GM12892 (cell line): ENCODE data around the gene CYREN. TPM values are rescaled to one million over a fixed set of nuclear protein-coding genes. Genes with fewer than 3 reads are reported as not detected.
A peak's percentile ranks its signal among the peaks of the same experiment; 100 is the strongest.
"Not testable (repeated sequence)": the region's sequence is repeated elsewhere in the genome, so short reads cannot be mapped to it uniquely, and the experiment has no call there.

Source experiments
- DNase-seq: peaks from one replicate; pipeline ENCODE4 v3.0.0; 2011; ENCODE audit not compliant: insufficient read length
- FAIRE-seq: peaks from 2 replicates; lab custom pipeline; 2011; peaks lifted over from hg19 to GRCh38; lab: Jason Lieb, UNC
- POLR2A ChIP-seq: IDR thresholded peaks from 2 replicates; pipeline ENCODE4 v1.6.1; 2011; ENCODE audit warnings: low read depth, low read length, control low read depth
- POLR2AphosphoS5 ChIP-seq: IDR thresholded peaks from 2 replicates; pipeline ENCODE4 v1.6.1; 2011; ENCODE audit warnings: low read depth, low read length, control low read depth
- TAF1 ChIP-seq: IDR thresholded peaks from 2 replicates; pipeline ENCODE4 v1.6.1; 2011; ENCODE audit warnings: low read depth, mild to moderate bottlenecking, control low read depth, low read length, borderline replicate concordance
- polyA plus RNA-seq: library from polyadenylated mRNA; unstranded; fragments of >200 nt; gene quantifications from one replicate; pipeline ENCODE4 v1.2.1, GENCODE V29; 2012; ENCODE audit warnings: missing spikeins, inconsistent platforms; ENCODE audit not compliant: missing spikeins

The CYREN gene, protein sequence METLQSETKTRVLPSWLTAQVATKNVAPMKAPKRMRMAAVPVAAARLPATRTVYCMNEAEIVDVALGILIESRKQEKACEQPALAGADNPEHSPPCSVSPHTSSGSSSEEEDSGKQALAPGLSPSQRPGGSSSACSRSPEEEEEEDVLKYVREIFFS
- 56.2 TPM for polyA plus RNA-seq

DNA sequence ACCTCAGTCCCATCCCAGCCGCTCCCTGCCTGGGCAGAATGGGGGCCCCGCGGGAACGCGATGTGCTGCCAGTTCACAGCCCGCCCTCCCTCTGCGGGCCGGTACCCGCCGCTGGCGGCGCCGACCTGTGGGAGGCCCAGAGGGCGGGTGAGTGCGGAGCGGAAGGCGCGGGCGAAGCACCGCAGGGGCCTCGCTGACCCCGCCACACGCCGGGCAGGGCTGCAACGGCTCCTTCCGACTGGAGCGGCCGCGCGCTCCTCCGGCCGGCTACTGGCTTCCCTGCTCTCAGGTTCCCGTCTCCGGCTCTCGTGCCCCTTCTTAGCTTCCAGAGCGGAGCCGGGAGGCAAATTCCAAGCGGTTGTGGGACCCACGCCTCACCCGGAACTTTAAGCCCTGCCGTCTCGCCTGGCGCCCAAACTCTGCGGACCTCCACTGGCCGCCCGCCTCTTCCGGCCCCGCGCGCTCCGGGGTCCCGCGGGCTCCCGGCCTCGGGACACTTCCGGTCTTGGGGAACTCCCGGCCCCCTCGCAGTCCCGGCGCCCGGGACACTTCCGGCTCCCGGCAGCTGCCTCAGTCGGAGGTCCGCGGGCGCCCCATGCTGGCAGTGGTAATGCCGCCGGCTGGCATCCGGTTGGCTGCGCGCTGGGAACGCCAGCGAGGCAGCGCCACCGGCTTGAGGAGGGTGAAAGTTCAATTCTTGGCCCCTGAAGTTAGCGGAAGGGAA, at the start of gene CYREN:
Gene CYREN (minus strand): TSS at position 434 of the 724 bp plus-strand sequence. CDS start 1,785 bp downstream, outside the sequence.
- peak; percentile 61 for FAIRE-seq

DNA sequence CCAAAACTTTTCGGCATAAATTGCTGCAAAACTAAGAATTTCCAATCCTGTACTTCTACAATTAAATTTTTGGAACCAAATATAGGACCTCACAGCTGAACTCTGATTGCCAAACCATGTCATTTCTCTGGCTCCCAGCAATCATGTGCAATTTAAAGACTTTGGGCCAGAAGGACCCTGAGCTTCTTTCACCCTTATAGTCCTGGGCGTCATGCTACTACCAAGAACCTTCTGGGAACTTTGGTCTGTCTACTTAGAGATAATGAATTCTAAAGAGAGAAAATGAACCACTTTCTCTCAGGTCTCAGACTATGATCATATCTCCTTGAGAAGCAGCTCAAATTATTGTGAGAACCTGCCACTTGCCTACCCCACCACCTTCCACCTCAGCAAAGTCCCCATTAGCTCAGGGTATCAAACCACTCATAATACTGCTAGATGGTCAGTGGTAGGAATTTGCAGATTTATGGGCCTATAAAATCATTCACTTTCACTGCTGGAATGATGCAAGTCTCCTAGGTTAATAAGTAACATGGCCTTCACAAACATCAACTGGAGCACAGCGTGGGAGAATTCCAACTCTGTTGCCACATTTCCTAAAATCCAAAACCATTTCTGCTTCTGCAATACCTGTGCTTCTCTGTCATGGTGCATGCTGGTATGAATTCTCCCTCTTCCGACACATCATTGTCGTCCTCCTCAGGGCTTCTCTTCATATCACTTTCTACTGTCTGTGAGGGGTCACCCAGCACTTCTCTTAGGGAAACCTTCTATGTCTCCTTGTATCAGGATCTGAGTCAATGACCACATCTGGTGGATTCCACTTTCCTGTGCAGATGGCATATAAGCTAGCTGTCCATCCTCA, 47.4 kb upstream of the CYREN start:
- FAIRE-seq (no peak), DNase-seq (no peak)
- no peak for TF ChIP-seq TAF1
- TF ChIP-seq POLR2AphosphoS5: no peak
- no peak for TF ChIP-seq POLR2A

More for the DNA sequence above, at the start of gene CYREN:
- TF ChIP-seq POLR2A (peak; percentile 72), TAF1 (peak; percentile 64; the same call in 1 of the 2 replicates), POLR2AphosphoS5 (no peak; the same call in none of the 2 replicates)
- peak; percentile 77 for DNase-seq

DNA sequence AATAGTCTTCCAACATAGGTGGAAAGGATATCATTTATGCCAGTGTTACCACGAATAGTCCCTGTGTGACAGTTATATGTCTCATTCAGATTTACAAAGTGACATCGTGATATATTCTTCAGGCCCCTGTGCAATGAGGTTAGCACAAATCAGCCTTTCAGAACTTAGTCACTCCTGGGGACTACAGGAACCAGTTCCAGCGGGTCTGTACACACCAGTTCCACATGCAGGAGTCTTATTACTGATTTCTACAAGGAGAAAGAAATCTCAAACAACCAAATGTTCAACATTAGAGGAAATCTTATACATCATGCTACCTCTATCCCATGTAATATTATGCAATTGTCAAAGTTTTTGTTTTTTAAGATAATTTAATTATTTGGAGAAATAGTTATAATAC, 45.2 kb upstream of the CYREN start:
- no peak for TF ChIP-seq TAF1
- TF ChIP-seq POLR2AphosphoS5: no peak
- no peak for TF ChIP-seq POLR2A
- no peak for DNase-seq
- FAIRE-seq: no peak

DNA sequence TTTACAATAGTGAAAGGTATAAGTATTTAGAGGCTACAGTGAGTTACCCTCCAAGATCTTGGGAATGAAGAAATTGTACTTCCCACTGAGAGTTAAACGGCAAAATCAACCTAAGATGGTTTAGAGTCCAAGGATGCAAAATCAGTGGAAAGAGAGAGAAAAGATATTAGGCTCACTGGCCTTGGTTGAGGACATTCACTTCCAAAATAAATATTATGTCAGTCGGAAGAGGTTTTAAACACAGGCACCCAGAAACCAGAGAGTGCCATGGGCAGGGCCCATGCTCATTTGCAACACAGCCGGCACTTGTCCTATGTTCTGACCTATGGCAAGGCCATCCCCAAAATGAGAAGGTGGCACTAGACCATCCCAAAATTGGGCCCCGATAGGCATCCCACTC, 44.7 kb upstream of the CYREN start:
- FAIRE-seq: no peak
- TF ChIP-seq POLR2AphosphoS5 (no peak), POLR2A (no peak), TAF1 (no peak)
- no peak for DNase-seq

DNA sequence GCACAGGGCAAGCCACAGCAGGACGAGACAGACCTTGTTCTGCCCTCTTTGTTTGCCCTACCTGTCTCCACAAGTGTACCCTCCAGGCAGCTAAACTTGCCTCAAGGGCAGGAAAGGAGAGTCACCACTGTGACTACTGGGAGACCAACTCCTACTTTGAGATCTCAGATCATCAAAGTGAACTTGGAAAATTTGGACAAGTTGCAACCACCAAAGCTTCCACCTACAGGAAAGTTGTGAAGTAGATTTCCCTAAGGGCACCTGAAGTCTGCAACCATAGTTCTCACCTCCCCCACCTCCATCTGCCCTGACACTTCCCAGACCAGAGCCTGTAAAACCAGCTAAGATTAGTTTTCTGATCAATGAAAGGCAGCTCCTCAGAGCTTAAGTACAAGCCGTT, 43.3 kb upstream of the CYREN start:
- DNase-seq (no peak), FAIRE-seq (no peak)
- TF ChIP-seq TAF1 (no peak), POLR2AphosphoS5 (no peak), POLR2A (no peak)

DNA sequence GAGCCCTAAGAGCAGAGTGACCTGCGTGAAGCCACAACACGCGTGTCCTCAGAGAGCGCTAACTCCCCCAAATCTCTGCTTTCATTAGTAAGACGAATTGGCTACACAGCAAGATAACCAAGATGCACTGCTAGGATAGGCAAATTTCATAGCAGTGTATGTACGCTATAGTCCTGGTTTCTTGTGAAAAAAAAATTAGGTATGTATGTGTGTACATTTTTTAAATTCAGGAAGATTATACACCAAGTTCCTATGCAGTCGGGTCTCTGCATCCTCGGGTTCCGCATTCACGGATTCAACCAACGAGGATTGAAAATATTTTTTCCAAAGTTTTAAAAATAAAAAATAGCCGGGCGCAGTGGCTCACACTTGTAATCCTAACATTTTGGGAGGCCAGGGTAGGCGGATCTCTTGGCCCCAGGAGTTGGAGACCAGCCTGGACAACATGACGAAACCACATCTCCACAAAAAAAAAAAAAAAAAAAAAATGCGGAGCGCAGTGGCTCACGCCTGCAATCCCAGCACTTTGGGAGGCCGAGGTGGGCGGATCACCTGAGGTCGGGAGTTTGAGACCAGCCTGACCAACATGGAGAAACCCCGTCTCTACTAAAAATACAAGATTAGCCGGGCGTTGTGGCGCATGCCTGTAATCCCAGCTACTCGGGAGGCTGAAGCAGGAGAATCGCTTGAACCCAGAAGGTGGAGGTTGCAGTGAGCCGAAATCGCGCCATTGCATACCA, 41.6 kb upstream of the CYREN start:
- not testable (repeated sequence) for FAIRE-seq, DNase-seq

DNA sequence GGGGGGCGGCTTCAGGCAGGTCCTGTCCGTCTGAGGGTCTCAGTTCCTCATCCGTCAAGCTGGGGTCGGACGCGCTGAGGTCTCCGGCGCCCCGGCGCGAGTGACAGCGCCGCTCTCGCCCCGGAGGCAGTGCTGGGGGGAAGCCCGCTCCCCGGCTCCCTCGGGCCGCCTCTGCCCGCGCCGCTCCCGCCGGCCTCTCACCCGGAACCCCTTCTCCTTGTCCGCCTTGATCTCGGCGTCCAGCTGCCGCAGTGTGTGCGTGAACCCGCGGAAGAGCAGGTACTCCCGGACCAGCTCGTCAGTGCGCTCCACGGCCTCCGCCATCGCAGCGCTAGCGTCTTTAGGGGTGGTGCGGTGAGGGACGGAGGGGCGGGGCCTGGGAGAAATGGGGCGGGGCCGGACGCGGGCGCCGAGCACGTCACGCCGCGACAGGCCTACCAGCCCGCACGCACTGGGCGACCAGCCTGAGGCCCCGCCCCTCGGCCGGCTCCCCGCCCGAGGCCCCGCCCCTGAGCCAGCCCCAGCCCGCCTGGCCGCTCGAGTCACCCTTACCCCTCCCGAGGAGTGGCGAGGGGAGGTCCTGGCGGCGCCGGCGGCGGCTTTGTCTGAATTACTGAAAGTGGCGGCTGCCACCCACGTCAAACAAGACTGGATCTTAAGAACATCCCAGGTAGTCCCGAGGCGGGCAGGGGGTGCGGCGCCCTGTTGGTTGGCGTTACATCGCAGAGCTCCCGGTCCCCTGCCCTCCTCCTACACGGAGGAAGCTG, 40.9 kb upstream of the CYREN start, which contains the start of gene WDR91:
Gene WDR91 (minus strand): TSS at position 348 of the 767 bp plus-strand sequence. CDS start 24 bp downstream, at position 324.
- peak; percentile 93 for TF ChIP-seq TAF1
- TF ChIP-seq POLR2A: peak; percentile 92
- peak; percentile 87 for TF ChIP-seq POLR2AphosphoS5
- DNase-seq (peak; percentile 98), FAIRE-seq (peak; percentile 94)

DNA sequence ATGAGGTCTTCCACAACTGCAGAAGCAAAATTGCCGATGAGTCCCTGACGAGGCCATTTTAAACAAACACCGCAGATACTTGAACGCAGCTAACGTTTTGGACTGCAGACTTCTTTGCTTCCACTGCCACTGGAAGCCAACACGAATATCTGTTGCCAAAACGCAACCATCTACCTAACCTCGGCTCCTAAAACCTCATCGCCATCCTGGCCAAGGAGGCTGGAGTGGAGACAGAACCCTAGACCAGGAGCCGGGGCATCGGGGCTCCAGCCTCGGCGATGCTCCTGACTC, 40.3 kb upstream of the CYREN start:
- no peak for TF ChIP-seq POLR2AphosphoS5
- TF ChIP-seq POLR2A: no peak
- no peak for TF ChIP-seq TAF1
- DNase-seq (no peak), FAIRE-seq (no peak)

DNA sequence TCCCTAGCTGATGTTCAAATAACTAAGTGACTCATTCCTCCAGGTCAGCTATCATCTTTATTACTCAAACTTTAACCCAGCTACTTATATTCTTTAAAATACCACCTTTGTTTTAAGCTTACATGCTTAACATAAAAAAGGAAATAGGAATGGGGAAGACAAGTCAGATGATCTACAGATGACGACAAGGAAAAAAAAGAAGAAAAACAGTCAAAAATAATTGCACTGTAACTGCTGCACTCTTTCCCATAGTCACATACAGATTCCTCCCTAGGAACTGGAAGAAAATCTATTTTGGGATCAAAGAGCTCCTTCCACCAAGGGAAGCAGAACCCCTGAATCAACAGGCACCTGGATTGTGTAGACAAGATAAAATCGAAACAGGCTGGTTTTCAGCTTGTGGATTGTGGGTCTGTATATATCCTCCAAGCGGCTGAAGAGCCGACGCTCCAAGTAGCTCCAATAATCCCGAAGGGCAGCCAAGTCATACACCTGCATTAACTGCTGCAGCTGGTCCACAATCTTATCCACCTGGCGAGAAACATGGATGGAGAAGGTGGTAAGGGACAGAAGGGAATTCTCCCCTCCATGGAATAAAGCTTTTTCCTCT, 38.8 kb upstream of the CYREN start:
- FAIRE-seq: no peak
- DNase-seq: no peak
- TF ChIP-seq POLR2AphosphoS5: no peak
- no peak for TF ChIP-seq TAF1

DNA sequence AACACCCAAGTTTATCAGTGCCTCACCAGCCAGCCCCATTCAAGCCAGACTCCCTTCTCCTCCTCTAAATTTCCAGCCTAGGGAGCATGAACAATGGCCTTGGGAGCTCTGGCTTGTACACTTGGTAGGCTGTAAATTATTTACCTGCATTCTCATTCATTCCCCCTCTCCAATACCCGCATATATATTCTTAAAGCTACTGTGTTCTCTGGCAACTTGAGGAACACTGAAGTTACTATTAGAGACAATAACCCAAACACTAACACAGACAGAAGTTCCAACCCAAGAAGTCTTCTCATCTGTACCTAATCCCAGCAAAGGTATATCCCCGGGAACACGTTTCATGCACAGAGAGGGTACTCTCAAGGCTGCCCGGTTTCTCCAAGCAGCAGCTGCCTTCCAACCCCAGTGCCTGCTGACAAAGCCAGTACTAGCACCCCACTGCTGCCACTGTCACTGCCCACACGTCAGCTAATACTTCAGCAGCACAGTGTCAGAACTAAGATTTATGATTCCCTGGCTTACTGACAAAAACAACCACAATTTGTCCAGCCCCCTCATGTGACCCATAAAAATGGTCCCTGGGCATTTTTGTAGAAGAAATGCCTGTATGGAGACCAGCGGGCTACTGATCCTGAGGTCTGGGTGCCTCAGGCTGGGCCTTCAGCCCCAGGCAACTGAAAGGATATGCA, 37.7 kb upstream of the CYREN start:
- FAIRE-seq (no peak), DNase-seq (no peak)
- TF ChIP-seq TAF1: no peak
- no peak for TF ChIP-seq POLR2AphosphoS5
- TF ChIP-seq POLR2A: no peak
